Effector memory CD4-positive, alpha-beta T cell (primary cell): ENCODE results near the gene LMCD1.

Source experiments
- DNase-seq, 3 donors: peaks; one replicate each; pipeline ENCODE4 v3.0.0-alpha.2; 2020
- H3K27ac ChIP-seq: 2 replicates; pipeline ENCODE4 v1.7.0; 2013; ENCODE audit warnings: mild to moderate bottlenecking, low read length, moderate library complexity; ENCODE audit not compliant: insufficient read depth, poor library complexity, severe bottlenecking
- H3K27me3 ChIP-seq: replicated peaks from 2 replicates; pipeline ENCODE4 v1.7.0; 2013; ENCODE audit warnings: mild to moderate bottlenecking, low read length; ENCODE audit not compliant: insufficient read depth, control insufficient read depth, poor library complexity, severe bottlenecking
- H3K36me3 ChIP-seq: 2 replicates; pipeline ENCODE4 v1.7.0; 2013; ENCODE audit warnings: mild to moderate bottlenecking, low read length, moderate library complexity; ENCODE audit not compliant: control insufficient read depth, insufficient read depth
- H3K4me1 ChIP-seq: 2 replicates; pipeline ENCODE4 v1.7.0; 2013; ENCODE audit warnings: low read length, mild to moderate bottlenecking; ENCODE audit not compliant: control insufficient read depth, insufficient read depth, poor library complexity, severe bottlenecking
- H3K4me3 ChIP-seq: 2 replicates; pipeline ENCODE4 v1.7.0; 2013; ENCODE audit warnings: low read length, low read depth, mild to moderate bottlenecking; ENCODE audit not compliant: insufficient read depth, poor library complexity, severe bottlenecking
- H3K9me3 ChIP-seq: 2 replicates; pipeline ENCODE4 v1.7.0; 2013; ENCODE audit warnings: mild to moderate bottlenecking, low read length, moderate library complexity; ENCODE audit not compliant: control insufficient read depth

Gene LMCD1

GRCh38 chr3:8503871-8504610 lies 2.4 kb downstream of the LMCD1 start:
- Histone ChIP-seq H3K4me3 (no peak overlapping the region), H3K36me3 (no peaks in the 10 kb centered on the region), H3K4me1 (peaks cover 5% of the 10 kb centered on the region), H3K27ac (no peak overlapping the region), H3K27me3 (no peaks in the 10 kb centered on the region), H3K9me3 (no peaks in the 10 kb centered on the region)
- no peak for DNase-seq

GRCh38 chr3:8504611-8504973 lies 3.0 kb downstream of the LMCD1 start:
- H3K4me3 ChIP-seq = no peak overlapping the region
- no peaks in the 10 kb centered on the region for H3K36me3 ChIP-seq
- H3K27me3 ChIP-seq = no peaks in the 10 kb centered on the region
- H3K4me1 ChIP-seq = peaks cover 5% of the 10 kb centered on the region
- H3K27ac ChIP-seq = no peak overlapping the region
- no peak for DNase-seq
- H3K9me3 ChIP-seq = no peaks in the 10 kb centered on the region

DNA sequence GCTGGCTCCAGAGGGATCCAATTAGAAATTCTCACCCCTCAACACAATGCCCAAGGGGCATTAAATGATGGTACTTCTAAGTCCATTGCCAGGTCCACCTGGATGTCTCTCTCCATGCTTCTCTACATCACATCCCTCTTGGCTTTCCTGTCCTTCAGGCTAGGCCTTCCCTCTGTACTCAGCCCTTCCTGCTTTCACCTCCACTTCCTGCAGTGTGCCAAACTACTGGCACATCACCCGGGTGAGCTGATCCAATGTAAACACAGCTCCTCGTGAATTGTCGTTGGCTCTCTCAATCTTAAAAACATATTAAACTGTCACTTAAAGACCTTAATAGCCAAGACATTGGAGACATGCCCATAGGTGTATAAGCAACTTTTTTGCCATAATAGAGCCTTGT lies 4.0 kb downstream of the LMCD1 start:
- Histone ChIP-seq H3K27me3 (no peaks in the 10 kb centered on the region), H3K36me3 (no peaks in the 10 kb centered on the region), H3K4me3 (no peak overlapping the region), H3K4me1 (peaks cover 5% of the 10 kb centered on the region), H3K27ac (no peak overlapping the region), H3K9me3 (no peaks in the 10 kb centered on the region)
- DNase-seq = no peak

- no peak for DNase-seq
- no peak overlapping the region for H3K4me3 ChIP-seq
- no peaks in the 10 kb centered on the region for H3K9me3 ChIP-seq
- no peak overlapping the region for H3K27ac ChIP-seq
- no peaks in the 10 kb centered on the region for H3K4me1 ChIP-seq
- H3K36me3 ChIP-seq = no peaks in the 10 kb centered on the region
- H3K27me3 ChIP-seq = no peaks in the 10 kb centered on the region
Measured at GRCh38 chr3:8506571-8507061, 5.0 kb downstream of the LMCD1 start.

GRCh38 chr3:8507496-8507895 lies 5.9 kb downstream of the LMCD1 start:
- Histone ChIP-seq H3K4me1 (no peaks in the 10 kb centered on the region), H3K36me3 (no peaks in the 10 kb centered on the region), H3K27ac (no peak overlapping the region), H3K4me3 (no peak overlapping the region), H3K9me3 (no peaks in the 10 kb centered on the region), H3K27me3 (no peaks in the 10 kb centered on the region)
- no peak for DNase-seq

GRCh38 chr3:8509961-8510360 lies 8.3 kb downstream of the LMCD1 start:
- Histone ChIP-seq H3K36me3 (no peaks in the 10 kb centered on the region), H3K27ac (no peak overlapping the region), H3K9me3 (no peaks in the 10 kb centered on the region), H3K27me3 (no peaks in the 10 kb centered on the region), H3K4me1 (no peaks in the 10 kb centered on the region), H3K4me3 (no peak overlapping the region)
- DNase-seq = no peak

- H3K9me3 ChIP-seq = no peaks in the 10 kb centered on the region
- H3K27me3 ChIP-seq = no peaks in the 10 kb centered on the region
- no peak overlapping the region for H3K27ac ChIP-seq
- H3K36me3 ChIP-seq = no peaks in the 10 kb centered on the region
- no peaks in the 10 kb centered on the region for H3K4me1 ChIP-seq
- no peak overlapping the region for H3K4me3 ChIP-seq
- no peak for DNase-seq
Measured at GRCh38 chr3:8512234-8512633, 10.6 kb downstream of the LMCD1 start.

- H3K4me1 ChIP-seq = no peaks in the 10 kb centered on the region
- no peak overlapping the region for H3K4me3 ChIP-seq
- no peaks in the 10 kb centered on the region for H3K36me3 ChIP-seq
- no peaks in the 10 kb centered on the region for H3K27me3 ChIP-seq
- no peak for DNase-seq
- H3K9me3 ChIP-seq = no peaks in the 10 kb centered on the region
- H3K27ac ChIP-seq = no peak overlapping the region
Measured at GRCh38 chr3:8516047-8516661, 14.5 kb downstream of the LMCD1 start.

- H3K9me3 ChIP-seq = no peaks in the 10 kb centered on the region
- no peak for DNase-seq
- H3K27me3 ChIP-seq = no peaks in the 10 kb centered on the region
- no peaks in the 10 kb centered on the region for H3K36me3 ChIP-seq
- no peaks in the 10 kb centered on the region for H3K4me1 ChIP-seq
- no peak overlapping the region for H3K4me3 ChIP-seq
- H3K27ac ChIP-seq = no peak overlapping the region
Measured at GRCh38 chr3:8516783-8517182, 15.2 kb downstream of the LMCD1 start.

DNA sequence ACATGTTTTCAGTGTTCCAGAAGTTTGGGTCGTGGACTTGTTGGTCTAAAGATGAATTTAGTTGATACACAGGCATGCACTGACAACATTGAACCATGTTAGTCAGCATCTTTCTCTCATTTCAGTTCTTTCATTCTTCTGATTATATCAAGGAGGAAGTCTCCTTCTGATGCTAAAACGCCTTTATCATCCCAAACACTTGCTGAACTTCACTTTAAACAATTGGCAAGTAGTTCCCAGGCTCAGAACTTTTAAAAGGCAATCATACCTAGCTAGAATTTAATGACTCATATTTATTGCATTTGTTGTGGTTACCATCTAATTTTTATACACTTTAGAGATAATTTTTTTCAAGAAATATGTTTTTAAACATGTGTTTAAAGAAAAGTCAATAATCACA lies 15.9 kb downstream of the LMCD1 start:
- no peak overlapping the region for H3K27ac ChIP-seq
- H3K27me3 ChIP-seq = no peaks in the 10 kb centered on the region
- H3K4me3 ChIP-seq = no peak overlapping the region
- no peak for DNase-seq
- H3K4me1 ChIP-seq = no peaks in the 10 kb centered on the region
- H3K36me3 ChIP-seq = no peaks in the 10 kb centered on the region
- no peaks in the 10 kb centered on the region for H3K9me3 ChIP-seq
